ES-I3 (cell line): ENCODE results near the gene GREM2.

Experiments used
- H3K36me3 ChIP-seq: 2 replicates; pipeline ENCODE4 v1.6.1; 2013; ENCODE audit warnings: mild to moderate bottlenecking, low read length, control low read depth, moderate library complexity; ENCODE audit not compliant: insufficient read depth
- H3K4me1 ChIP-seq: 2 replicates; pipeline ENCODE4 v1.6.1; 2013; ENCODE audit warnings: mild to moderate bottlenecking, control low read depth, low read length; ENCODE audit not compliant: insufficient read depth
- H3K9ac ChIP-seq: 2 replicates; pipeline ENCODE4 v1.6.1; 2013; ENCODE audit warnings: low read depth, mild to moderate bottlenecking, low read length, moderate library complexity
- H3K9me3 ChIP-seq: 2 replicates; pipeline ENCODE4 v1.6.1; 2013; ENCODE audit warnings: mild to moderate bottlenecking, low read length, moderate library complexity; ENCODE audit not compliant: control insufficient read depth, insufficient read depth

Gene GREM2

GRCh38 chr1:240562779-240563178, 49.2 kb downstream of the GREM2 start:
- H3K9me3 ChIP-seq = no peaks in the 10 kb centered on the region
- H3K4me1 ChIP-seq = peaks cover 4% of the 10 kb centered on the region; the same call in 1 of the 2 replicates
- no peak overlapping the region for H3K9ac ChIP-seq
- H3K36me3 ChIP-seq = no peaks in the 10 kb centered on the region

- no peaks in the 10 kb centered on the region for H3K36me3 ChIP-seq
- no peaks in the 10 kb centered on the region for H3K9me3 ChIP-seq
- H3K9ac ChIP-seq = no peak overlapping the region
- H3K4me1 ChIP-seq = peaks cover 4% of the 10 kb centered on the region; the same call in 1 of the 2 replicates
Observed at GRCh38 chr1:240562111-240562590, 49.8 kb downstream of the GREM2 start.

GRCh38 chr1:240559781-240560180, 52.2 kb downstream of the GREM2 start:
- H3K36me3 ChIP-seq = no peaks in the 10 kb centered on the region
- no peak overlapping the region for H3K9ac ChIP-seq
- no peaks in the 10 kb centered on the region for H3K9me3 ChIP-seq
- peaks cover 4% of the 10 kb centered on the region; the same call in 1 of the 2 replicates for H3K4me1 ChIP-seq

GRCh38 chr1:240555524-240555923, 56.4 kb downstream of the GREM2 start:
- Histone ChIP-seq H3K9ac (no peak overlapping the region), H3K4me1 (no peaks in the 10 kb centered on the region), H3K9me3 (no peaks in the 10 kb centered on the region), H3K36me3 (no peaks in the 10 kb centered on the region)

GRCh38 chr1:240553351-240553750, 58.6 kb downstream of the GREM2 start:
- Histone ChIP-seq H3K36me3 (no peaks in the 10 kb centered on the region), H3K9ac (no peak overlapping the region), H3K4me1 (no peaks in the 10 kb centered on the region), H3K9me3 (no peaks in the 10 kb centered on the region)

GRCh38 chr1:240539769-240540414, 72.1 kb downstream of the GREM2 start:
- no peaks in the 10 kb centered on the region for H3K36me3 ChIP-seq
- peaks cover 15% of the 10 kb centered on the region for H3K4me1 ChIP-seq
- H3K9me3 ChIP-seq = no peaks in the 10 kb centered on the region
- no peak overlapping the region for H3K9ac ChIP-seq

GRCh38 chr1:240538776-240539430, 73.1 kb downstream of the GREM2 start:
- H3K4me1 ChIP-seq = peaks cover 15% of the 10 kb centered on the region
- no peak overlapping the region for H3K9ac ChIP-seq
- H3K36me3 ChIP-seq = no peaks in the 10 kb centered on the region
- no peaks in the 10 kb centered on the region for H3K9me3 ChIP-seq

- Histone ChIP-seq H3K4me1 (no peaks in the 10 kb centered on the region), H3K36me3 (no peaks in the 10 kb centered on the region), H3K9me3 (no peaks in the 10 kb centered on the region), H3K9ac (no peak overlapping the region)
Observed at GRCh38 chr1:240533154-240533780, 78.7 kb downstream of the GREM2 start.

GRCh38 chr1:240528591-240528990, 83.4 kb downstream of the GREM2 start:
- Histone ChIP-seq H3K9me3 (no peaks in the 10 kb centered on the region), H3K9ac (no peak overlapping the region), H3K4me1 (no peaks in the 10 kb centered on the region), H3K36me3 (no peaks in the 10 kb centered on the region)

GRCh38 chr1:240527086-240527485, 84.9 kb downstream of the GREM2 start:
- H3K4me1 ChIP-seq = peaks cover 2% of the 10 kb centered on the region; the same call in 1 of the 2 replicates
- no peak overlapping the region for H3K9ac ChIP-seq
- no peaks in the 10 kb centered on the region for H3K9me3 ChIP-seq

GRCh38 chr1:240526312-240526711, 85.6 kb downstream of the GREM2 start:
- H3K9me3 ChIP-seq = no peaks in the 10 kb centered on the region
- H3K36me3 ChIP-seq = no peaks in the 10 kb centered on the region

More at GRCh38 chr1:240527086-240527485, 84.9 kb downstream of the GREM2 start:
- no peaks in the 10 kb centered on the region for H3K36me3 ChIP-seq

GRCh38 chr1:240524356-240525069, 87.4 kb downstream of the GREM2 start:
- Histone ChIP-seq H3K9ac (no peak overlapping the region), H3K4me1 (peaks cover 2% of the 10 kb centered on the region; the same call in 1 of the 2 replicates), H3K36me3 (no peaks in the 10 kb centered on the region), H3K9me3 (no peaks in the 10 kb centered on the region)

More at GRCh38 chr1:240526312-240526711, 85.6 kb downstream of the GREM2 start:
- H3K9ac ChIP-seq = no peak overlapping the region
- H3K4me1 ChIP-seq = peaks cover 2% of the 10 kb centered on the region; the same call in 1 of the 2 replicates

- H3K9me3 ChIP-seq = no peaks in the 10 kb centered on the region
Observed at GRCh38 chr1:240522122-240522822, 89.7 kb downstream of the GREM2 start.

GRCh38 chr1:240517891-240518290, 94.1 kb downstream of the GREM2 start:
- Histone ChIP-seq H3K9ac (no peak overlapping the region), H3K36me3 (no peaks in the 10 kb centered on the region), H3K9me3 (no peaks in the 10 kb centered on the region), H3K4me1 (peaks cover 2% of the 10 kb centered on the region; the same call in 1 of the 2 replicates)

More at GRCh38 chr1:240522122-240522822, 89.7 kb downstream of the GREM2 start:
- H3K9ac ChIP-seq = no peak overlapping the region
- H3K36me3 ChIP-seq = no peaks in the 10 kb centered on the region
- peaks cover 2% of the 10 kb centered on the region; the same call in 1 of the 2 replicates for H3K4me1 ChIP-seq
